ENCODE data around the gene OPA3.

GRCh38 chr19:45593520-45593919, 8.9 kb upstream of the OPA3 start:
- TF ChIP-seq YY1 (IDR thresholded peaks at IDR 0.05; ENCODE audit: extremely low read depth, insufficient replicate concordance, low read depth, low read length) (no peak), POLR2A (IDR thresholded peaks at IDR 0.05; ENCODE audit: borderline replicate concordance, extremely low read depth, insufficient read depth, insufficient read length) (no peak), FOSL1 (IDR thresholded peaks at IDR 0.05; ENCODE audit: low read depth) (no peak)
